Natural killer cell (primary cell): ENCODE results near the gene NCLN. TPM values are rescaled to one million over a fixed set of nuclear protein-coding genes. Genes with fewer than 3 reads are reported as not detected.

ENCODE experiments used
- ATAC-seq, 3 donors: fragments of 150-1000 bp in 2 of 3; fragments of 200-7000 bp in 1 of 3; cut with Tn5 transposase; 1 replicate in 1 of 3; 2 replicates in 2 of 3; pipeline ENCODE4 v1.10.0; 2021; ENCODE audit warnings: mild to moderate bottlenecking in 2 of 3, moderate library complexity in 2 of 3
- DNase-seq, 2 donors: peaks; one replicate each; pipeline versions ENCODE4 v3.0.0 to v3.0.0-alpha.2; 2013 to 2021; ENCODE audit warnings: mixed read lengths in 1 of 2
- H3K27ac ChIP-seq: one replicate; pipeline ENCODE4 v1.5.1; 2013; ENCODE audit warnings: mild to moderate bottlenecking, low read length
- H3K27me3 ChIP-seq: one replicate; pipeline ENCODE4 v1.6.1; 2013; ENCODE audit warnings: low read length; ENCODE audit not compliant: control insufficient read depth, insufficient read depth
- H3K36me3 ChIP-seq: one replicate; pipeline ENCODE4 v1.6.1; 2013; ENCODE audit warnings: low read length; ENCODE audit not compliant: control insufficient read depth, insufficient read depth
- H3K4me1 ChIP-seq: one replicate; pipeline ENCODE4 v1.6.1; 2013; ENCODE audit warnings: low read length; ENCODE audit not compliant: control insufficient read depth, insufficient read depth
- H3K4me3 ChIP-seq: one replicate; pipeline ENCODE4 v1.5.1; 2013; ENCODE audit warnings: low read length
- H3K9me3 ChIP-seq: one replicate; pipeline ENCODE4 v1.6.1; 2013; ENCODE audit warnings: low read length; ENCODE audit not compliant: control insufficient read depth, insufficient read depth
- H3K27ac Mint-ChIP-seq, 2 donors: one replicate each; pipeline ENCODE4 v1.8.0; 2022; ENCODE audit warnings: mild to moderate bottlenecking in 2 of 2, mixed read lengths in 2 of 2, moderate library complexity in 1 of 2
- H3K27me3 Mint-ChIP-seq, 2 donors: one replicate each; pipeline ENCODE4 v1.8.0; 2022; ENCODE audit warnings: low read depth in 2 of 2, mixed read lengths in 2 of 2
- H3K36me3 Mint-ChIP-seq: one replicate; pipeline ENCODE4 v1.8.0; 2022; ENCODE audit warnings: mixed read lengths
- H3K4me1 Mint-ChIP-seq, 2 donors: one replicate each; pipeline ENCODE4 v1.8.0; 2022; ENCODE audit warnings: mixed read lengths in 2 of 2
- H3K4me3 Mint-ChIP-seq: one replicate; pipeline ENCODE4 v1.8.0; 2022; ENCODE audit warnings: mild to moderate bottlenecking, moderate library complexity, mixed read lengths
- H3K9me3 Mint-ChIP-seq, 2 donors: one replicate each; pipeline ENCODE4 v1.8.0; 2022; ENCODE audit warnings: mixed read lengths in 2 of 2
- WGBS: methylation state at CpG from one replicate; pipeline ENCODE4 v1.1.7; 2013; ENCODE audit warnings: missing lambda C conversion rate; ENCODE audit not compliant: insufficient coverage; 5-methylcytosine and 5-hydroxymethylcytosine counted together
- intact Hi-C: fragments of 100-400 bp; cut with micrococcal nuclease; formaldehyde crosslinking; loops from one replicate; pipeline ENCODE4 v1.14.2; 2022
- total RNA-seq, 4 donors: library from RNA; stranded (reverse); fragments of 120-200 nt in 1 of 4; gene quantifications; one replicate each; pipeline versions ENCODE4 v1.2.3 to v1.2.4, GENCODE V29; 2013 to 2022
- TF ChIP-seq, protein P1 (sequence below): fragments of 200-600 bp; IDR thresholded peaks from one replicate; pipeline ENCODE4 v1.8.0; 2022; ENCODE audit warnings: antibody characterized with exemption

NCLN gene
- total RNA-seq, 3 donors from 2014 or later (not counting 1 experiment from before 2014, with no cell fraction given), result 39.6 to 61.4 (median 49.0) TPM

DNA sequence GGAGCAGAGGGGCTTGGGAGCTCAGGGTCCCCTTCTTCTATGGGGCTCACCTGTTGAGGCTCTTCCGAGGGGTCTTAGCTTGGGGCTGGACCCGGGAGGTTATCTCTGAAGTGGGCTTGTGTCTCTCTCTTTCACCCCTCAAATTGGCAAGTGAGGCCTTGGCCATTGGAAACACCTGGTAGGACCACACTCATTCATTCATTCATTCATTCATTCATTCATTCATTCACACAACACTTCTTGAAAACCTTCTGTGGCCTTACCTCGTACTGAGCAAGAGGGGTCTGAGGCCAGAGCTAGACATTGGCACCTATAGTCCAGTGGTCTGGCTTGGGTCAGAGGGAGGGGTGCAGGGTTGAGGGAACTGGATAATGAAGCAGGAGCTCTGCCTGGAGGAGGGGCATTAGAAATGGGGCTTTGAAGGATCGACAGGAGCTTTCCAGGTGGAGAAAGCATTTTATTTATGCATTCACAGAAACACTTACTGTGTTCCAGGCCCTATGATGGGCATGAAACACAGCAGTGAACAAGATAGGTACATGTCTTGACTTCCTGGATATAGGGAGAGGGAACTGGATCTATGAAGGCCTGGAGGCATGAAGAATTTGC, 44.3 kb downstream of the NCLN start:
- Histone ChIP-seq H3K36me3 (no peaks in the 10 kb centered on the region), H3K27me3 (peaks cover 17% of the 10 kb centered on the region), H3K9me3 (no peaks in the 10 kb centered on the region), H3K27ac (no peak overlapping the region), H3K4me3 (no peak overlapping the region), H3K4me1 (no peaks in the 10 kb centered on the region)
- Mint-ChIP-seq H3K36me3 (no peaks in the 10 kb centered on the region), H3K4me3 (no peak overlapping the region), H3K9me3 (peaks cover 0 to 2% of the 10 kb centered on the region in 2 donors), H3K4me1 (peaks cover 0 to 6% of the 10 kb centered on the region in 2 donors), H3K27ac (no peak overlapping the region), H3K27me3 (peaks cover 7 to 36% of the 10 kb centered on the region in 2 donors)
- ATAC-seq (no peak), DNase-seq (no peak)
- TF ChIP-seq, protein P1, sequence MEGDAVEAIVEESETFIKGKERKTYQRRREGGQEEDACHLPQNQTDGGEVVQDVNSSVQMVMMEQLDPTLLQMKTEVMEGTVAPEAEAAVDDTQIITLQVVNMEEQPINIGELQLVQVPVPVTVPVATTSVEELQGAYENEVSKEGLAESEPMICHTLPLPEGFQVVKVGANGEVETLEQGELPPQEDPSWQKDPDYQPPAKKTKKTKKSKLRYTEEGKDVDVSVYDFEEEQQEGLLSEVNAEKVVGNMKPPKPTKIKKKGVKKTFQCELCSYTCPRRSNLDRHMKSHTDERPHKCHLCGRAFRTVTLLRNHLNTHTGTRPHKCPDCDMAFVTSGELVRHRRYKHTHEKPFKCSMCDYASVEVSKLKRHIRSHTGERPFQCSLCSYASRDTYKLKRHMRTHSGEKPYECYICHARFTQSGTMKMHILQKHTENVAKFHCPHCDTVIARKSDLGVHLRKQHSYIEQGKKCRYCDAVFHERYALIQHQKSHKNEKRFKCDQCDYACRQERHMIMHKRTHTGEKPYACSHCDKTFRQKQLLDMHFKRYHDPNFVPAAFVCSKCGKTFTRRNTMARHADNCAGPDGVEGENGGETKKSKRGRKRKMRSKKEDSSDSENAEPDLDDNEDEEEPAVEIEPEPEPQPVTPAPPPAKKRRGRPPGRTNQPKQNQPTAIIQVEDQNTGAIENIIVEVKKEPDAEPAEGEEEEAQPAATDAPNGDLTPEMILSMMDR, result no peak
- intact Hi-C loops, result no loop called here
- WGBS, result 90% methylated on average over 4 of the region's 4 CpGs

DNA sequence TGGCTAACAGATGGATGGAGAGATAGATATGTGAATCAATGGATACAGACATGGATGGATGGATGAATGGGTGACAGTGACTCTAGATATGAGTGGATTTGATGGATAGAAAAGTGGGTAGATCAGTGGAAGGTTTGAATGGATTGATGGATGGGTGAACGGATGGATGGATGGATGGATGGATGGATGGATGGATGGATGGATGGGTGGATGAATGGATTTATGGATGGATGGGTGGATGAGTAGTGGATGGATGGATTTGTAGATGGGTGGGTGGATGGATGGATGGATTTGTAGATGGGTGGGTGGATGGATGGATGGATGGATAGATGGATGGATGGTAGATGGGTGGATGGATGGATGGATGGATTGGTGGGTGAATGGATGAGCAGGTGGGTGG, 45.6 kb downstream of the NCLN start:
- no peaks in the 10 kb centered on the region for H3K9me3 ChIP-seq
- H3K27ac Mint-ChIP-seq, result no peak overlapping the region

DNA sequence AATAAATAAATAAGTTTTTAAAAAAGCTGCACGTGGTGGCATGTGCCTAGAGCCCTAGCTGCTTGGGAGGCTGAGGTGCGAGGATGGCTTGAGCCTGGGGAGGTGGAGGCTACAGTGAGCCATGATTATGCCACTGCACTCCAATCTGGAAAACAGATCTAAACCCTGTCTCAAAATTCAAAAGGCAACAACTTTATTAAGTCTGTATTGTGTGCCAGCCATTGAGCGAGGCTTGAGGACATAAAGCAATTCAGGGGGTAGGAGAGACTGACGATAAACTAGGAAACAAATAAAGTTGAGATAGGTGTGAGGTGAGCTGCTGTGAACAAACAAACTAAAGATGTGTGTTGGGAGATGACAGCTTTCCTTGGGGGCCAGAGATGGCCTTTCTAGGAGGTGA, 47.4 kb downstream of the NCLN start:
- Histone ChIP-seq H3K9me3 (no peaks in the 10 kb centered on the region), H3K4me3 (no peak overlapping the region), H3K27me3 (peaks cover 4% of the 10 kb centered on the region), H3K27ac (no peak overlapping the region), H3K36me3 (no peaks in the 10 kb centered on the region), H3K4me1 (no peaks in the 10 kb centered on the region)
- Mint-ChIP-seq H3K4me1 (peaks cover 0 to 1% of the 10 kb centered on the region in 2 donors), H3K27ac (no peak overlapping the region), H3K9me3 (peaks cover 0 to 2% of the 10 kb centered on the region in 2 donors), H3K36me3 (no peaks in the 10 kb centered on the region), H3K27me3 (peaks cover 7 to 22% of the 10 kb centered on the region in 2 donors), H3K4me3 (no peak overlapping the region)
- ATAC-seq (no peak), DNase-seq (no peak)
- intact Hi-C loops, result no loop called here
- 75% methylated on average over 4 of the region's 4 CpGs for WGBS
- TF ChIP-seq, protein P1, result no peak

More for the DNA sequence above, 45.6 kb downstream of the NCLN start:
- 95% methylated on average over 1 of the region's 1 CpG for WGBS
- intact Hi-C loops, result no loop called here
- H3K4me3 ChIP-seq, result no peak overlapping the region
- H3K36me3 Mint-ChIP-seq, result no peaks in the 10 kb centered on the region
- ATAC-seq (no peak), DNase-seq (no peak)
- H3K27ac ChIP-seq, result no peak overlapping the region
- peaks cover 9% of the 10 kb centered on the region for H3K27me3 ChIP-seq
- H3K9me3 Mint-ChIP-seq, result peaks cover 0 to 2% of the 10 kb centered on the region in 2 donors
- H3K27me3 Mint-ChIP-seq, result peaks cover 7 to 37% of the 10 kb centered on the region in 2 donors
- no peaks in the 10 kb centered on the region for H3K36me3 ChIP-seq
- no peaks in the 10 kb centered on the region for H3K4me1 ChIP-seq
- no peak overlapping the region for H3K4me3 Mint-ChIP-seq
- TF ChIP-seq, protein P1, result no peak
- H3K4me1 Mint-ChIP-seq, result peaks cover 0 to 6% of the 10 kb centered on the region in 2 donors

DNA sequence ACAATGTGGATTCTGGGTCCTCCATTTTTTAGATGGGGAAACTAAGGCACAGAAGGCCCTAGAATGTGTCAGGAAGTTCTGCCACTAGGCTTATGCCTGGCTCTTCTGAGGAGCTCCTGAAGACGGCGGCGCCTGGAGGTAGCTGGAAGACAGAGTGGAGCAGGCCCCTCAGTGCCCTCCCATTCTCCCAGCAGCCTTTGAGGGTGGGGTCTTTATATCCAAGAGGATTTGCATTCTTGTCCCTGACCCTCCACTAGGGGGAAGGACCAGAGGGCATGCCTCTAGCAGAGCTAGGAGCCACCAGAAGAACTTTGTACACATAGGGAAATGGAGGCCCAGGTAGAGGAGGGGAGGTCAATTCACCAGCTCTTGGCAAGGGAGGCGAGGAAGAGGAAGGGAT, 48.1 kb downstream of the NCLN start:
- Mint-ChIP-seq H3K27ac (no peak overlapping the region), H3K9me3 (peaks cover 0 to 2% of the 10 kb centered on the region in 2 donors), H3K4me1 (no peaks in the 10 kb centered on the region), H3K4me3 (no peak overlapping the region), H3K27me3 (peaks cover 7 to 21% of the 10 kb centered on the region in 2 donors), H3K36me3 (no peaks in the 10 kb centered on the region)
- no peak overlapping the region for H3K4me3 ChIP-seq
- no peak for ATAC-seq
- no peak overlapping the region for H3K27ac ChIP-seq
- H3K4me1 ChIP-seq, result no peaks in the 10 kb centered on the region
- no peak for DNase-seq
- H3K9me3 ChIP-seq, result no peaks in the 10 kb centered on the region
- intact Hi-C loops, result no loop called here
- 79% methylated on average over 3 of the region's 4 CpGs for WGBS
- peaks cover 3% of the 10 kb centered on the region for H3K27me3 ChIP-seq
- TF ChIP-seq, protein P1, result no peak
- H3K36me3 ChIP-seq, result no peaks in the 10 kb centered on the region
